SKM-1 treated with dmso at 0.1 percent for 144 hours (cell line): Measurements from ENCODE around the gene HOXC5.

ENCODE experiments used
- DNase-seq: peaks from one replicate; lab custom pipeline; 2025; ENCODE audit not compliant: unreplicated experiment; lab: John Stamatoyannopoulos, UW

The HOXC5 gene

GRCh38 chr12:54045401-54045800, 12.6 kb downstream of the HOXC5 start:
- no peak for DNase-seq

- no peak for DNase-seq
Measured at GRCh38 chr12:54045868-54046521, 13.1 kb downstream of the HOXC5 start.

- no peak for DNase-seq
Measured at GRCh38 chr12:54046809-54047159, 13.9 kb downstream of the HOXC5 start.

GRCh38 chr12:54047160-54047963, 14.5 kb downstream of the HOXC5 start:
- no peak for DNase-seq

- DNase-seq: no peak
Measured at GRCh38 chr12:54047964-54048303, 15.1 kb downstream of the HOXC5 start.

GRCh38 chr12:54048406-54049093, 15.7 kb downstream of the HOXC5 start:
- DNase-seq: no peak

- DNase-seq: no peak
Measured at GRCh38 chr12:54049108-54049507, 16.3 kb downstream of the HOXC5 start.

GRCh38 chr12:54050482-54050810, 17.6 kb downstream of the HOXC5 start:
- no peak for DNase-seq

- no peak for DNase-seq
Measured at GRCh38 chr12:54051026-54051842, 18.4 kb downstream of the HOXC5 start.

- DNase-seq: no peak
Measured at GRCh38 chr12:54051874-54052437, 19.1 kb downstream of the HOXC5 start.

- no peak for DNase-seq
Measured at GRCh38 chr12:54052438-54053002, 19.7 kb downstream of the HOXC5 start.

GRCh38 chr12:54053003-54053750, 20.3 kb downstream of the HOXC5 start:
- DNase-seq: no peak

- no peak for DNase-seq
Measured at GRCh38 chr12:54053751-54054741, 21.2 kb downstream of the HOXC5 start, which contains the start of gene HOXC4. HOXC4 (plus strand) TSS chr12:54053835; CDS start chr12:54053923, 88 bp downstream.

- no peak for DNase-seq
Measured at GRCh38 chr12:54054742-54055194, 21.9 kb downstream of the HOXC5 start.

- DNase-seq: no peak
Measured at GRCh38 chr12:54055552-54055951, 22.7 kb downstream of the HOXC5 start.

GRCh38 chr12:54056110-54056509, 23.3 kb downstream of the HOXC5 start:
- no peak for DNase-seq

- DNase-seq: no peak
Measured at GRCh38 chr12:54058128-54058768, 25.4 kb downstream of the HOXC5 start.

- no peak for DNase-seq
Measured at GRCh38 chr12:54059668-54060067, 26.8 kb downstream of the HOXC5 start.
